ENCODE data around the gene SLC38A1.

DNA sequence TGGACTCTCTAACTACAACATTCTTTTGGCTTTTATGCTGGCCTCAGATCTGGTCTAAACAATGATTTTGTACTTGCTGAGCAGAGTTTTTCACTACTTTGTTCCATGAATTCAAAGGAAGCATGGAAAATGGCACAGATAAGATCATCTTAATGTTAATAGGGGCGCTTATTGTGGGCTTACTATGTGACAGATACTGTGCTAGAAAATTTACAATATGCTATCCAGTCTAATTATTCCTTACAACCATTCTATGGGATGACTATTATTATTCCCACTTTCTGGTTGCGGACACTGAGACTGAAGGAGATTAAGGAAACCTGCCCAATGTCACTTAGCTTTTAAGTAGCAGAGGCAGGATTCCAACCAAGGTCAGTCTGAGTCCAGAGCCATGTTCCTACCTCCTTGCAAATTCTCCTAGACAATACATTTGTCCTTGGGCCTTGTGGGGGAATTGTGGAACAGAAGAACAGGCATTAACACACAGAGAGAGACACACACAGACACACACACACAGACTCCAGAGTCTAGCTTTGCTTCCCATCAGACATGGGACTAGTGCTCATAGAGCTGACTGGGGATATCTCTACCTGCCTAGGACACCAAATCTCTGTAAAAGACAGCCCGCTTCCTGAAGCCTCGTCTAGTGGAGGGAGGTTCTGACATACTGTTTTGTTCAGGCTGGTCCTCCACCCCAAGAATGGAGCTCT lies 107.7 kb downstream of the SLC38A1 start:
- TF ChIP-seq POLR2A (IDR thresholded peaks at IDR 0.05) (no peak), POLR2AphosphoS5 (IDR thresholded peaks at IDR 0.05) (no peak)
